Gastrocnemius medialis (tissue), 4 donors: ENCODE measurements around the gene EHBP1L1.

Experiments
- CTCF ChIP-seq, 5 experiments: fragments of 450-650 bp in 3 of 5; fragments of 200-600 bp in 2 of 5; sonication (generic) in 2 of 5; IDR thresholded peaks in 4 of 5; conservative IDR thresholded peaks in 1 of 5; 1 replicate in 4 of 5; 2 replicates in 1 of 5; pipeline ENCODE4 v1.5.1; 2016 to 2019; ENCODE audit warnings: antibody characterized with exemption in 5 of 5, mild to moderate bottlenecking in 3 of 5, moderate library complexity in 3 of 5
- POLR2A ChIP-seq, 2 donors: fragments of 450-650 bp; IDR thresholded peaks; one replicate each; pipeline ENCODE4 v1.6.1; 2017; ENCODE audit warnings: antibody characterized with exemption in 2 of 2, mild to moderate bottlenecking in 2 of 2, moderate library complexity in 2 of 2

- TF ChIP-seq POLR2A (IDR thresholded peaks at IDR 0.05) (no peak), CTCF (IDR thresholded peaks at IDR 0.05 in 4 of 5, conservative IDR thresholded peaks at IDR 0.05 in 1 of 5) (no peak)
Measured at GRCh38 chr11:65634109-65634436, 58.2 kb downstream of the EHBP1L1 start.
